ENCODE measurements around the gene ADAMTS7. TPM values are rescaled to one million over a fixed set of nuclear protein-coding genes. Genes with fewer than 3 reads are reported as not detected.
A peak's percentile ranks its signal among the peaks of the same experiment; 100 is the strongest.

The ADAMTS7 gene
- total and polyA plus RNA-seq, 2 of the 8 experiments (the other 6 are each of a cell fraction or from before 2014, with no cell fraction given): 27.9 to 45.2 TPM

DNA sequence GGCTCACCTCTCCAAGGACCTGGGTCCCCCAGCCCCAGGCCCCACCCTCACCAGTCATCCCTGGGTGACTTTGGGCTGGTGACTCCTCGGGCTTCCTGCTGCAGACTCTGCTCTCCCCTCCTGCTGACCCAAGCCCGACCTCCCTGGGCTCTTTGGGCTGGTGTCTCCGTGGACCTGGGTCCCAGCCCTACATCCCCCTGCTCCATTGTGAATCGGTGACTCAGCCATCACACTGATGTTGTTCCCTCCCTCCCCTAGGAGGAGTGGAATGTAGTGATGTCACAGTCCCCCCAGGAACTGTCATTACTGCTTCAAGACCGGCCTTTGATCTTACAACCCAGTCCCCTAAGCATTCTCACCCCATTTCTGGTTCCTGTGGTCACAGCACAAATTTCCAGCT lies 83.7 kb downstream of the ADAMTS7 start:
- Histone ChIP-seq H2BK15ac (ENCODE audit: low read length) (no peak overlapping the region), H2BK120ac (replicated peaks; ENCODE audit: low read depth, low read length) (no peak overlapping the region), H2BK5ac (ENCODE audit: low read depth, low read length) (no peak overlapping the region; the same call in 1 of the 2 replicates), H2BK20ac (ENCODE audit: low read length) (no peak overlapping the region), H3K23ac (ENCODE audit: insufficient read length) (no peak overlapping the region), H3K18ac (ENCODE audit: extremely low read depth, low read length) (no peak overlapping the region), H3K79me1 (ENCODE audit: low read depth, low read length) (no peaks in the 10 kb centered on the region), H4K5ac (ENCODE audit: insufficient read length, low read depth, low read length) (no peak overlapping the region), H3K9me3 (ENCODE audit: insufficient read depth in 2 of 2, low read depth in 1 of 2, low read length in 1 of 2) (no peaks in the 10 kb centered on the region), H3K79me2 (ENCODE audit: control insufficient read depth in 1 of 2, insufficient read depth in 2 of 2, low read length in 2 of 2) (no peaks in the 10 kb centered on the region), H3K27ac (ENCODE audit: low read depth, low read length) (no peak overlapping the region; the same call in 1 of the 2 replicates), H3K4me3 (ENCODE audit: extremely low read depth in 1 of 4, insufficient read depth in 2 of 4, low read depth in 3 of 4, low read length in 4 of 4) (no peak overlapping the region), H3K4ac (replicated peaks; ENCODE audit: insufficient read length, low read depth, low read length) (no peak overlapping the region), H2AK5ac (ENCODE audit: low read depth, low read length) (no peak overlapping the region), H2AFZ (ENCODE audit: low read length) (no peak overlapping the region), H3K56ac (replicated peaks; ENCODE audit: insufficient read length, low read depth, low read length) (no peak overlapping the region), H3K27me3 (replicated peaks in 1 of 4; ENCODE audit: control insufficient read depth in 3 of 4, extremely low read depth in 1 of 4, insufficient read depth in 3 of 4, low read length in 3 of 4) (no peaks in the 10 kb centered on the region), H2BK12ac (ENCODE audit: low read depth, low read length) (peak overlapping the region; percentile 60; the same call in 1 of the 2 replicates), H4K91ac (replicated peaks; ENCODE audit: insufficient read length, low read length) (no peak overlapping the region), H3K4me1 (replicated peaks in 1 of 4; ENCODE audit: control insufficient read depth in 3 of 4, insufficient read depth in 4 of 4, low read length in 3 of 4) (peaks cover 0 to 6% (median 3%) of the 10 kb centered on the region in 4 experiments; a peak in 3 of 7 replicates), H3K9ac (replicated peaks in 1 of 4; ENCODE audit: extremely low read depth in 1 of 4, low read depth in 3 of 4, low read length in 3 of 4) (no peak overlapping the region), H3K36me3 (ENCODE audit: control insufficient read depth in 2 of 4, insufficient read depth in 4 of 4, low read length in 3 of 4) (no peaks in the 10 kb centered on the region), H3K23me2 (ENCODE audit: low read depth, low read length) (no peaks in the 10 kb centered on the region), H3K4me2 (ENCODE audit: insufficient read depth in 1 of 2, low read depth in 2 of 2, low read length in 2 of 2) (no peak overlapping the region), H3K14ac (ENCODE audit: insufficient read length) (no peak overlapping the region), H4K8ac (ENCODE audit: extremely low read depth, insufficient read depth, low read length) (peak overlapping the region; percentile 57), H4K20me1 (replicated peaks in 1 of 2; ENCODE audit: control insufficient read depth in 1 of 2, insufficient read depth in 2 of 2, low read length in 2 of 2) (no peaks in the 10 kb centered on the region)
- whole genome bisulfite sequencing, 2 experiments (ENCODE audit: extremely low coverage in 1 of 2, insufficient coverage in 1 of 2, insufficient read length in 1 of 2, insufficient replicate concordance in 2 of 2, low coverage in 1 of 2, low lambda C conversion rate in 2 of 2, missing lambda C conversion rate in 1 of 2): 52% methylated on average over 4 of the region's 5 CpGs; no CpG with 5 or more reads in 1 of the 2 experiments
- ChIA-PET CTCF (ENCODE audit: partially characterized antibody) (interaction anchor here (0.9 to 7.5 kb wide), 6 partner anchors 8 to 89 kb away, joined by 3 to 30 read pairs (median 6); no protein-coding TSS in a partner anchor), POLR2A (ENCODE audit: partially characterized antibody) (no interaction called here)
- no peak for DNase-seq (ENCODE audit: low read depth in 1 of 2, low spot score in 2 of 2)
- TF ChIP-seq CTCF (IDR thresholded peaks at IDR 0.05; ENCODE audit: control extremely low read depth in 1 of 3, insufficient read depth in 1 of 3, low read depth in 1 of 3, low read length in 3 of 3): no peak
- no peak for TF ChIP-seq BCL11A (IDR thresholded peaks at IDR 0.05; ENCODE audit: low read depth in 2 of 2, low read length in 2 of 2)
- 0 out of 2 replicates have a peak, but pooled peaks have one; percentile 32 for TF ChIP-seq CREB1 (IDR thresholded peaks at IDR 0.05)
- no peak for FAIRE-seq

Measured in H1 (cell line).